Gastroesophageal sphincter (tissue), 3 donors: Measurements from ENCODE around the gene KRT34.

Source experiments
- EP300 ChIP-seq: sonication (generic); formaldehyde crosslinking; IDR thresholded peaks from one replicate; pipeline ENCODE4 v1.6.1; 2017; ENCODE audit warnings: antibody characterized with exemption, mild to moderate bottlenecking
- POLR2AphosphoS5 ChIP-seq: sonication (generic); formaldehyde crosslinking; IDR thresholded peaks from one replicate; pipeline ENCODE4 v1.6.1; 2017; ENCODE audit warnings: antibody characterized with exemption
- TF ChIP-seq, protein P1 (sequence below), 4 experiments: fragments of 200-600 bp in 2 of 4; fragments of 450-650 bp in 2 of 4; sonication (generic) in 1 of 4; IDR thresholded peaks; one replicate each; pipeline ENCODE4 v1.5.1; 2017 to 2019; ENCODE audit warnings: antibody characterized with exemption in 4 of 4, mild to moderate bottlenecking in 2 of 4, moderate library complexity in 2 of 4

GRCh38 chr17:41332239-41332638 is 49.9 kb downstream of the KRT34 start:
- TF ChIP-seq POLR2AphosphoS5 (no peak), EP300 (no peak)
- TF ChIP-seq, protein P1, sequence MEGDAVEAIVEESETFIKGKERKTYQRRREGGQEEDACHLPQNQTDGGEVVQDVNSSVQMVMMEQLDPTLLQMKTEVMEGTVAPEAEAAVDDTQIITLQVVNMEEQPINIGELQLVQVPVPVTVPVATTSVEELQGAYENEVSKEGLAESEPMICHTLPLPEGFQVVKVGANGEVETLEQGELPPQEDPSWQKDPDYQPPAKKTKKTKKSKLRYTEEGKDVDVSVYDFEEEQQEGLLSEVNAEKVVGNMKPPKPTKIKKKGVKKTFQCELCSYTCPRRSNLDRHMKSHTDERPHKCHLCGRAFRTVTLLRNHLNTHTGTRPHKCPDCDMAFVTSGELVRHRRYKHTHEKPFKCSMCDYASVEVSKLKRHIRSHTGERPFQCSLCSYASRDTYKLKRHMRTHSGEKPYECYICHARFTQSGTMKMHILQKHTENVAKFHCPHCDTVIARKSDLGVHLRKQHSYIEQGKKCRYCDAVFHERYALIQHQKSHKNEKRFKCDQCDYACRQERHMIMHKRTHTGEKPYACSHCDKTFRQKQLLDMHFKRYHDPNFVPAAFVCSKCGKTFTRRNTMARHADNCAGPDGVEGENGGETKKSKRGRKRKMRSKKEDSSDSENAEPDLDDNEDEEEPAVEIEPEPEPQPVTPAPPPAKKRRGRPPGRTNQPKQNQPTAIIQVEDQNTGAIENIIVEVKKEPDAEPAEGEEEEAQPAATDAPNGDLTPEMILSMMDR (IDR thresholded peaks at IDR 0.05): no peak
